Endometrium (tissue), 2 donors: Measurements from ENCODE around the gene KBTBD2.
"Not testable (repeated sequence)": the region's sequence is repeated elsewhere in the genome, so short reads cannot be mapped to it uniquely, and the experiment has no call there.

ENCODE experiments used
- FAIRE-seq: peaks from 2 replicates; lab custom pipeline; 2012; peaks lifted over from hg19 to GRCh38; lab: Jason Lieb, UNC
- donor health status: control.
- donor health status: control.

Gene KBTBD2

DNA sequence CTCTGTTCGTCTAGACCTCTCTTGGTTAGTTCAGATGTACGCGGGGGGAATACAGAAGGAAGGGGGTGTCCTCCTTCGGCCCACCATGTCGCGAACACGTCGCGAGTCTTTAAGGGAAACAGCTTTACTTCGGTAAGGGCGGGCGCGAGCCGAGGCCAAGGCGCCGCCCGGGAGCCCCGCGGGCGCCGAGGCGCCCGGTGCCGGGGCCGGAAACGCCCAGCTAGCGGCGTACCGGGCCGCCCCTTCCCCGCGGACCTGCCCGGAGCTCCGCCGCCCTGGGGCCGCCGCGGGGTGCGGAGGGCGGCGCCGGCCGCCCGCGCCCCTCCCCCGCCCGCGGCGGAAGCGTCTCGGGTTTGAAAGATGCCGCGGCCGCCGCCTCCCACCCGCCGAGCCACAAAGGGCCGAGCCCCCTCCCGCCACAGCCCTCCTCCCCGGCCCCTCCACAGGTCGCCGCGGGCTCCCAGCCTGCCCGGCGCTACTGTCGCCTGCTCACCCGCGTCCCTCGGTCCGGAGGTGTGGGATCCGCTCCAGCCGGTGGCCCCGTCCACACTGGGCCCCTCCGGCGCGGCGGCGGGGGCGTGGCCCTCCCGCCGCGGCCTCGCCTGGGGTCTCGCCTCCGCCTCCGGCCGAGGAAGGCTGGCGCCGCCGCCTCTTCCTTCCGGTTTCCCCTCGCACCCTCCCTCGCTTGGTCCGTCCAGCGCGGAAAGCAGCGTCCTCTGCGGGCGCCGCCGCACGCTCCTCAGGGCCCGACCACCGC lies at the start of gene KBTBD2:
Gene KBTBD2 (minus strand): TSS at position 718 of the 757 bp plus-strand sequence. CDS start 12,156 bp downstream, outside the sequence.
- FAIRE-seq: no peak

- FAIRE-seq: no peak
Measured at GRCh38 chr7:32941181-32941580, 49.6 kb upstream of the KBTBD2 start.

GRCh38 chr7:32937344-32938174 lies 46.0 kb upstream of the KBTBD2 start:
- FAIRE-seq: no peak

DNA sequence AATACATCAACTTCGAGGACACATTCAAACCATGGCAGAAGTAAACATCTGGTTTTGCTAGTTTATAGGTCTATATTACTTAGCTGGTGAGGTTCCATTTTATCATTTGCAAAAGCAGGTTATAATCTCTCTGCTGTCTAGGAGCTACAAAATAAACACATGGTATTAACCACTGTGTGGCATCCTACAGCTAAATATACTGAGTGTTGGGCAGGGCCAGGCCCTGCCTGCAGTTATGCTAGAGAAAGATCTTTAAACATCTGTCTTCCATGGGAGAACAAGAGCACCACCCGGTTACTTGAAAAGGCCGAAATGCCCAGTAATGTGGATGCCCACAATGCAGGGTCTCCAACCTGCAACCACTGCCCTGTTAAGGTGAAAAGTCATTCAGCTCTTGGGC lies 45.1 kb upstream of the KBTBD2 start:
- FAIRE-seq: no peak

GRCh38 chr7:32935558-32935957 lies 44.0 kb upstream of the KBTBD2 start:
- no peak for FAIRE-seq

DNA sequence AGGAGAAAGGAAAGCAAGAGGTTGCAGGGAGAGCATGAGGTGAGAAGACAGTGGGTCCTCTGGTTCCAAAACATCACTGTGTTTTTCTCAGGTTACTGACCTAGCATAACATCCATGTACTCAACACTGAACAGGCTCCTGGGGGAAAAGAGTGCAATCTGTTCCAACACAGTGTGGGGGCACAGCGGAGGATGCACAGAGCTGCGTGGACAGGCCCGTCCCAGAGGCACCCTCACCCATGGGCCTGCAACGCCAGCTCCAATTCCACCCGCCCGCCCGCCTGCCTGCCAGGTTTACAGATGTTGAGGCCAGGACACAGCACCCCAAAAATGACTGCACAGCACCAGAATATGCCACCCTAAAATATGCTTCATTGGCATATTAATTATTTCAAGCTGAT lies 38.8 kb upstream of the KBTBD2 start:
- FAIRE-seq: no peak

DNA sequence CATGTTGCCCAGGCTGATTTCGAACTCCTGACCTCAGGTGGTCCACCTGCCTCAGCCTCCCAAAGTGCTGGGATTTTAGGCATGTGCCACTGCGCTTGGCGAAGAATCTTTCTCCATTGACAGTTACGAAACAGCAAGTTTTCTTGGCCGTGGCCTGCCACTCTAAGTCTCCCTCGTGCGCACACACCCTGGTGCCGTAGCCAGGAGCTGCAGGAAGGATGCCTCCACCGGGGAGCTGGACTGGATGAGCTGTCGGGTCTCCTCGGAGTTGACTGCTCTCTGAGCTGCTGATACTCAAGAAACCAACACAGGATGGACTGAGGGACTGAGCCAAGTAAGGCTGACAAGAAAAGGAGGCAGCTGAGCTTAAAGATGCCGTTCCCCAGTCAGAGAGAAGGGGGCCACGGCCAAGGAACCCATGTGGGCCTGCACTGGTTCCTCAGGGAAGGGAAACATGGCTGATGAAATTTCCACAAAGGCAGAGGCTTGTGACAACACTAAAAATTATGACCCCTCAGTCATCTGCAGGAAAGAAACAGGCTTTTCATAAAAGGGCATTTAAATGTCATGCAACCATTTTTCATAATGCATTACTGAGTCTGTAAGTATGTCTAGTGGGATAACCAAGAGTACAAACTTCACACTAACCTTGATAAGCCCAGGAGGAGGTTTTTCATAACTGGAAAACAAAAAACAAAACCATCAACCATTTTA lies 38.0 kb upstream of the KBTBD2 start:
- no peak for FAIRE-seq

DNA sequence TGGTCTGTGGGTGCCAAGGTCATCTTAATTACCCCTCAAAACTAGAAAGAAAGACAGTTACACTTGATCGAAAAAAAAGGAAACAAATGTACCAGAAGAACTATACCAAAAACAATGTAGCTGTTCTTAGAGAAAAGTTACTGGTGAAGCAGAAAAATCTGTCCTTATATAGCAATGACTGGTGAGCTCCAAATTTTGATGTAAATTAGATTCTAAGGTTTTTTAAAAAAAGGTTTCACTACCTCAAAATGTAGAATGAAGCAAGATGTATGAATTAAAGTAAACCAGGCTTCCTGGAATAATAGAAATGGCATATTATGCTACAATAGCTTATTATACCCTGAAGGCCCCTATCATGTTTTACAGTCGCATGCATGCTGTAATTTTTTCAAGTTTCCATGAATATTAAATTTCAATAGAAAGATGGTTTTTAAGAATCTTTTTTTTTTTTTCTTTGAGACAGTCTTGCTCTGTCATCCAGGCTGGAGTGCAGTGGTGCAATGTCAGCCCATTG lies 37.3 kb upstream of the KBTBD2 start:
- FAIRE-seq: no peak

DNA sequence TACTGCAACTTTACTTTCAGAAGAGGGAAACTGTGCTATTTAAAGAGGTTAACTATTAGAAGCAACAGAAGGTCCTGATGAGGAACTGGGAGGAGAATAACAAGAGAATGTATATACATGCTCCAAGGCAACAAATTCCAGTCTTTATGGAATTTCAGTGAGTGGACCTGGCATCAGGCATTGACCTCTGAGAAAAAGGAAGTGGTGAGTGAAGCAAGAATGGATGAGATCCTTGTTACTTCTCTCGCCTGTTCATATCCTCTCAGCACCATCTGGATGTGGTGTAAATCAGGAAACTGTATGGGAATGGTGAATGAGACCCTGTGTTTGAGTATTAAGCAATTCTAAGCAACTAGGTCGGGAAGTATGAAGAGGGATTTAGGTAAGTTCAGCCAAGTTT lies 30.3 kb upstream of the KBTBD2 start:
- FAIRE-seq: no peak

DNA sequence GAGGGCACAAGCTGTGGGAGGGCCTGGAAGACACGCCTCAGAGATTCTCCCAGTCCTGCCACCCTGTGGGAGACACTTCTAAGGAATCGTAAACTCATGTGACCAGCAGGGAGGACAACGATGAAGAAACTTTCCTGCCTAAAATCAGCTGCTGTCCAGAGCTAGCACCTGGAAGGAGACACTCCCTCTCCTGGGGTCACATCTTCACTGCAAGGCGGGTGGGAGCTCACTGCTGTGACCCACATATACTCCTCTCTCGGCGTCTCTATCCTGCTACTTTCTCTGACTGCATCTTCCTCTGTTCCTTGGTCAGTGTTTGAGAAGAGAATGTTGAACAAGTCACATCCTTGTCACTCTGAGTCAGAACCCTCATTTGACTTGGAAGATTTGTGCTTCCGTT lies 25.4 kb upstream of the KBTBD2 start:
- FAIRE-seq: not testable (repeated sequence)

GRCh38 chr7:32916006-32916405 lies 24.4 kb upstream of the KBTBD2 start:
- no peak for FAIRE-seq

DNA sequence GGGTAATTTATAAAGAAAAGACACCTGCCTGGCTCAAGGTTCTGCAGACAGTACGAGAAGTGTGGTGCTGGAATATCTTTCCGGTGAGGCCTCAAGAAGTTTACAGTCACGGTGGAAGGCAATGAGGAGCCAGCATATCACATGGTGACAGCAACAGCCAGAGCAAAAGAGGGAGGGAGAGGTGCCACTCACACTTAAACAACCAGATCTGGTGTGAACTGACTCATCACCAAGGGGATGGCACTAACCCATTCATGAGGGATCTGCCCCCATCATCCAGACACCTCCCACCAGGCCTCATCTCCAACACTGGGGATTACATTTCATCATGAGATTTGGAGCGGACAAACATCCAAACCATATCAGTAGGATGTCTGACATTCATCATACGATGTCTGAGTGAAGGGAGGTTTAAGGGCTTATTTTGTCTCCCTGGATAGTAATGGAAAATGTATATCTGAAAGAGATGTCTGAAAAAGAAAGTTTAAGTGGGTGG lies 23.5 kb upstream of the KBTBD2 start:
- FAIRE-seq: no peak

GRCh38 chr7:32914184-32914583 lies 22.6 kb upstream of the KBTBD2 start:
- FAIRE-seq: no peak

DNA sequence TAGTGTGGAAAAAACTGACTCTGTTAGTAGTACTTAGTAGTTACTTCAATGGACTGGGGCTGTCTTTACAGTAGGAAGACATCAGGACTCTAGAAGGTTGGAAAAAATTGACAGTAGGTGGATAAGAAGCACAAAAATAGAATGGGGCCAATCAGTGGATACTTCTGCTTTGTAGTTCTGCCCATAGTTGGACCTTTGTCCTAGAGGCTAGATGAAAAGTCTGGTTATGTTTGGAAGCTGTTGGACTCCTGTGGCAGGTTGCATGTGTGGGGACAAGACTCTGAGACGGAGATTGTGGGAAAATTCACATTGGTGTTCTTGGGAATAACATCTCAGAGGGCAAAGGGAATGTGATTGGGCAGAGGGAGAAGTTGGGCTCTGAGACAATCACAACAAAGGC lies 18.6 kb upstream of the KBTBD2 start:
- FAIRE-seq: no peak

GRCh38 chr7:32905175-32905662 lies 13.7 kb upstream of the KBTBD2 start:
- peak; percentile 79 for FAIRE-seq

GRCh38 chr7:32901629-32902028 lies 10.1 kb upstream of the KBTBD2 start:
- FAIRE-seq: no peak

DNA sequence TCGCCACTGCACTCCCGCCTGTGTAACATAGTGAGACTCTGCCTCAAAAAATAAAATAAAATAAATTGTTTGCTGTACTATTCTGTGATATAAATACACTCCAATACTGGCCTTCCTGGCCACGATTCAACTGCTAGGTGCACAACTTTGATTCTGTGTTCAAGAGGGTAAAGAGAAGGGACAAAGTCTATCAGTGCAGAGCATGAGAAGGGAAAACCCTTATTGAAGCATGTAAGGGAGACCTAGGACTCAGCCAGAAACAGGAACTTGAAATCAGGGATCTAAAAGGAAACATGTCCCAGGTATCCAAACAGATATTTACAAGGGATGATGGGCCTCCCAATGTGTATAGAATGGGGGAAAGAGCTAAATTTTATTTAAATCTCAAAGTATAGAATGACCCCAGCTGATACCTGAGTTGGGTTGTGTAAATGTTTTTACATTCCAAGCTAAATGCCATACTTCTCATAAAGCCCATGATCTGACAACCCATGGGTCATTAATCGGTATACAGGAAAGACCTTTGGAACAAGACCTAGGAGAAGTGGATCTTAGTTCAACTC lies 9.0 kb upstream of the KBTBD2 start:
- no peak for FAIRE-seq

DNA sequence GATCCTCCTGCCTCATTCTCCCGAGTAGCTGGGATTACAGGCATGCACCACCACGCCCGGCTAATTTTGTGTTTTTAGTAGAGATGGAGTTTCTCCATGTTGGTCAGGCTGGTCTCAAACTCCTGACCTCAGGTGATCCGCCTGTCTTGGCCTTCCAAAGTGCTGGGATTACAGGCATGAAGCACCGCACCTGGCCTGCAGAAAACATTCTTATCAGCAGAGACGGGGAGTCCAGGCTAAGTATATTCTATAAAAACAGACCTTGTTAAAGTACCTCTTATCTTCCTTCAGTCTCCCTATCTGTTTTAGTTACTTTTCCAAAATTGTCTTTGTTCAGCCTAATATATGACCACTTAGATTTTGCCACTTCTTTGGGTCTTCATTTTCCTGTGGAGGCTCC lies 5.8 kb upstream of the KBTBD2 start:
- FAIRE-seq: not testable (repeated sequence)

DNA sequence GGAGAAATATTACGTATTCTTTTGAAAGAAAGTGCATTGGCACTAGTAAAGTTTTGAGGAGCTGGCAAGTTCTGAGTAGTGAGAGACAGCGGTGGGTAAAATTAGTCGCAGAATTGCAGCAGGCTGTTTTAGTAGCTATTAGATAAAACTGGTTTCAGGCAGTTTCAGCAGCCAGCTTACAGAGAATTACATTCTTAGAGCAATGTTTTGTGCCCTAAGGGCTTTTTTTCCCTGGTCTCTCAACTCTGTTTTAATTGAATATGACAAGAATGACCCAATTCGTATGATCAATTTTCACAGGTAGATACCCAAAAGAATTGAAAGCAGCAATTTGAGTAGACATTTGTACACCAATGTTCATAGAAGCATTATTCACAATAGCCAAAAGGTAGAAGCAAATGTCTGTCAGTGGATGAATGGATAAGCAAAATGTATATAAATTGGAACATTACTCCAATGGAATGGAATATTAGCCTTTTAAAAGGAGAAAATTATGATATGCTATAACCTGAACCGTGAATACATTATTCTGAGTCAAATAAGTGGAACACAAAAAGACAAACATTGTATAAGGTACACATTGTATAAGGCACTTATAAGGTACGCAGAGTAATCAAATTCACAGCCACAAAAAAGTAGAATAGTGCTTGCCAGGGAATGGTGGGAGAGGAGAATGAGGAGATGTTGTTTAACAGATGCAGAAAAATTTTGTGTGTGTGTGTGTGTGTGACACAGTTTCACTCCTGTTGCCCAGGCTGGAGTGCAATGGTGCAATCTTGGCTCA lies 5.2 kb upstream of the KBTBD2 start:
- FAIRE-seq: no peak

DNA sequence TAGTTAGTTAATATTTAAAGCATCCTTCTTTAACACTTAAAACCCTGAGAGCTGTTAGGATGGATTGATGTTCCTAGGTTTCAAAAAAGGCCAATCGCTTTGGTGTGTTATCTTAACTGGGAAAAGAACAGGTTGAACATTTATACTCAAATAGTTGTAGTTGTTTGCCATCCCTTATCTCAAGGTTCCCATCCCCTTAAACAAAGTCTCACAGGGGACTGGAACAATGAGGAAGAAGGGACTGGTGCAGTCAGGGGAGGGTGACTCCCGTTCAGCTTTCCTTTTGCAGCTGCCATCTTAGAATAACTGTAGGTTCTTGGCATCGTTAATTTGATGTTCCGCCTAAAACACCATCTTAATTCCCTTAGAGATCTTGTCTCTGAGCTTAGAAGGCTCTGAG lies 2.6 kb upstream of the KBTBD2 start:
- FAIRE-seq: no peak

- FAIRE-seq: no peak
Measured at GRCh38 chr7:32893722-32894121, 2.2 kb upstream of the KBTBD2 start.
